Measurements from ENCODE around the gene COL15A1. TPM values are rescaled to one million over a fixed set of nuclear protein-coding genes. Genes with fewer than 3 reads are reported as not detected.

COL15A1 gene
- total and polyA plus RNA-seq, 2 of the 8 experiments (the other 6 are each of a cell fraction or from before 2014, with no cell fraction given): 0.12 to 0.15 TPM

DNA sequence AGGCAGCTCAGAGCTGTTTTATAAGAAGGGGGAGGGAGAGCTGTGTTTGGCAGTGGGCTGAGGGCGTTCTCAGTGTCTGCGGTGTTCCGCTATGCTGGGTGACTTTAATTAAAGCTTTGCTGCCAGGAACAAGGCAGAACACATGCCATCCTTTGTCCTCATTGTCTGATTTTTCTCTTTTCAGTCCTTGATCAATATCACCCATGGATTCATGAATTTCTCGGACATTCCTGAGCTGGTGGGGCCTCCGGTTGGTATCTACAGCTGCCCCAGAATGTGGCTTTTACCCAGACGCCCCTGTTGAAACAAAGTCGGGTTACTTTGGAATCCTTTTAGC lies 94.7 kb downstream of the COL15A1 start:
- Histone ChIP-seq H3K23ac (ENCODE audit: insufficient read length) (no peak overlapping the region), H2BK15ac (ENCODE audit: low read length) (no peak overlapping the region), H3K14ac (ENCODE audit: insufficient read length) (no peak overlapping the region), H3K4ac (replicated peaks; ENCODE audit: insufficient read length, low read depth, low read length) (no peak overlapping the region), H3K27ac (ENCODE audit: low read depth, low read length) (no peak overlapping the region), H2BK12ac (ENCODE audit: low read depth, low read length) (no peak overlapping the region), H3K18ac (ENCODE audit: extremely low read depth, low read length) (no peak overlapping the region), H3K4me2 (ENCODE audit: insufficient read depth in 1 of 2, low read depth in 2 of 2, low read length in 2 of 2) (no peak overlapping the region), H3K4me1 (replicated peaks in 1 of 4; ENCODE audit: control insufficient read depth in 3 of 4, insufficient read depth in 4 of 4, low read length in 3 of 4) (no peaks in the 10 kb centered on the region), H3K9ac (replicated peaks in 1 of 4; ENCODE audit: extremely low read depth in 1 of 4, low read depth in 3 of 4, low read length in 3 of 4) (no peak overlapping the region), H3K56ac (replicated peaks; ENCODE audit: insufficient read length, low read depth, low read length) (no peak overlapping the region), H4K20me1 (replicated peaks in 1 of 2; ENCODE audit: control insufficient read depth in 1 of 2, insufficient read depth in 2 of 2, low read length in 2 of 2) (no peaks in the 10 kb centered on the region), H3K4me3 (ENCODE audit: extremely low read depth in 1 of 4, insufficient read depth in 2 of 4, low read depth in 3 of 4, low read length in 4 of 4) (no peak overlapping the region), H2BK20ac (ENCODE audit: low read length) (no peak overlapping the region), H4K5ac (ENCODE audit: insufficient read length, low read depth, low read length) (no peak overlapping the region), H3K27me3 (replicated peaks in 1 of 4; ENCODE audit: control insufficient read depth in 3 of 4, extremely low read depth in 1 of 4, insufficient read depth in 3 of 4, low read length in 3 of 4) (no peaks in the 10 kb centered on the region), H4K91ac (replicated peaks; ENCODE audit: insufficient read length, low read length) (no peak overlapping the region), H3K79me1 (ENCODE audit: low read depth, low read length) (no peaks in the 10 kb centered on the region), H2BK120ac (replicated peaks; ENCODE audit: low read depth, low read length) (no peak overlapping the region), H3K36me3 (ENCODE audit: control insufficient read depth in 2 of 4, insufficient read depth in 4 of 4, low read length in 3 of 4) (no peaks in the 10 kb centered on the region), H3K79me2 (ENCODE audit: control insufficient read depth in 1 of 2, insufficient read depth in 2 of 2, low read length in 2 of 2) (no peaks in the 10 kb centered on the region), H2AK5ac (ENCODE audit: low read depth, low read length) (no peak overlapping the region), H3K9me3 (ENCODE audit: insufficient read depth in 2 of 2, low read depth in 1 of 2, low read length in 1 of 2) (no peaks in the 10 kb centered on the region), H4K8ac (ENCODE audit: extremely low read depth, insufficient read depth, low read length) (no peak overlapping the region), H2BK5ac (ENCODE audit: low read depth, low read length) (no peak overlapping the region), H3K23me2 (ENCODE audit: low read depth, low read length) (no peaks in the 10 kb centered on the region), H2AFZ (ENCODE audit: low read length) (no peak overlapping the region)
- ChIA-PET CTCF (ENCODE audit: partially characterized antibody) (interaction anchor here (0.6 to 3.9 kb wide), 5 partner anchors 11 to 65 kb away, joined by 3 to 13 read pairs (median 5); no protein-coding TSS in a partner anchor), POLR2A (ENCODE audit: partially characterized antibody) (no interaction called here)
- 84% methylated on average over 7 of the region's 7 CpGs; no CpG with 5 or more reads in 1 of the 2 experiments for WGBS, 2 experiments (ENCODE audit: extremely low coverage in 1 of 2, insufficient coverage in 1 of 2, insufficient read length in 1 of 2, insufficient replicate concordance in 2 of 2, low coverage in 1 of 2, low lambda C conversion rate in 2 of 2, missing lambda C conversion rate in 1 of 2)
- TF ChIP-seq E2F6 (IDR thresholded peaks at IDR 0.05) (no peak), CBX5 (IDR thresholded peaks at IDR 0.05; ENCODE audit: low read depth, low read length) (no peak)
- no peak for DNase-seq (ENCODE audit: low read depth in 1 of 2, low spot score in 2 of 2)
- no peak for FAIRE-seq

Data from H1 (cell line).